HG03571 (cell line): ENCODE results near the gene AGA.

Experiments used
- ATAC-seq: cut with Tn5 transposase; IDR thresholded peaks from one replicate; pipeline ENCODE4 v1.9.1; 2021; ENCODE audit not compliant: unreplicated experiment

AGA gene

DNA sequence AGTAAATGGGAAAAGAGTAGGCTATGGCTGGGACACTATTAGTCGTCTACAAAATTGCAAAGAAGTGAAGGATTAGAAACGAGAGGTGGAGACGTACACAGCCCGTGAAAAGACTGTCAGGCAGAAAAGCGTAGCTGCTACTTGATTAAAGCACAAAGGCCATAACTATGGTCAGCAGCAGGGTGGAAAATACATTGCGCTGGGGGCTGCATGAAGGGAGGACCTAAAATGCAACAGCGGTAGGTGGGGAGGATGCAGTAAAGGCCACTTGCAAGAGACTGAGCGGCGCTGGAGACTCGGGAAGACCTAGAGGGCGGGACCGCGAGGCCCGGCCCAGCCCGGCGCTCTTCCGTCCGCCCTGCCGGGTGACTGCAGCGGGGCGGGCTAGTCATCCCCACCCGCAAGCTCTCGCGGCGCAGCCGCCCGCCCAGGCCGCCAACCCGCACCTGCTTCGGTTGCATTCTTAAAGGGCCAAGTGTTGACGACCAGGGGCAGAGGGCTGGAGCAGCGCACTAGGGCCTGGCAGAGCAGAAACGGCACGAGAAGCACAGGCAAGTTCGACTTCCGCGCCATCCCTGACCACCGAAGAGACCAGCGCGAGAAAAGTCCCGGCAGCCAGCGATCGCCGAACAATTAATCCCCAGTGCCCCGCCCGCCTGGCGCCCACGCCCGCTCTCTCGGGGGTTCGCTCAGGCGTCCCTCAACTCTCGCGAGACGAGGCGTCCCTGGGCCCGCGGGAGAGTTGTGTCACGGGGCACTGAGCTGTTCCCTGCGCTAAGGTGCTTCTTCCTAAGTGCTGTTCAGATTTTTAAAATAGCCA, at the start of gene AGA:
Gene AGA (minus strand): TSS at position 635 of the 820 bp plus-strand sequence. CDS start 62 bp downstream, at position 573.
- peak; percentile 90 for ATAC-seq

DNA sequence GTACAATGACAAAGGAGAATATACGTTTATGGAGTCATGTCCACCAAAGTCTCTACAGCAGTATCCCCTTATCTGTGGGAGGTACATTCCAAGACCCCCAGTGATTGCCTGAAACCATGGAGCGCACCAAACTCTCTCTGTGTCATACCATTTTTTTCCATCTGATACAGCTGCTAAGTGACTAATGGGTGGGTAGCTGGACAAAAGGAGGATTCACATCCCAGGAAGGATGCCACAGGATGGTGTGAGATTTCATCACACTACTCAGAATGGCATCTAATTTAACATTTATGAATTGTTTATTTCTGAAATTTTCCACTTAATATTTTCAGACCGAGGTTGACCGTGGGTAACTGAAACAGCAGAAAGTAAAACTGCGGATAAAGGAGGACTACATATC, 49.8 kb upstream of the AGA start:
- ATAC-seq = no peak

DNA sequence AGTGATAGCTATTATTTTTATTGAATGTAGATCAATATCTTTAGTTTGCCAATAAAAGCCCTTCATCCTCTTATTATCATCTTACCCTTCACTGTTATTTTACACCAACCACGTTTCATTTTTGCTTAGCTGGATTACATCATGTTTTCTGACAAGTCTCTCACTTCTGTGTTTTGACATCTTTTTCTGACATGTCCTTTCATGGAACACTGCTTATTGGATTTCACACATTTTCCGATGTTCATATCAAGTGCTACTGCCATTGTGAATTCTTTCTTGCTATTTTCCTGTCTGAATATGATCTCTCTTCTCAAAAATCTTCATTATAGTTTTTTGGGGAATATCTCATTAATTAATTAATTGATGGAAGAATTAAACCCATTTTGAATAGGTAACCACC, 48.5 kb upstream of the AGA start:
- no peak for ATAC-seq

DNA sequence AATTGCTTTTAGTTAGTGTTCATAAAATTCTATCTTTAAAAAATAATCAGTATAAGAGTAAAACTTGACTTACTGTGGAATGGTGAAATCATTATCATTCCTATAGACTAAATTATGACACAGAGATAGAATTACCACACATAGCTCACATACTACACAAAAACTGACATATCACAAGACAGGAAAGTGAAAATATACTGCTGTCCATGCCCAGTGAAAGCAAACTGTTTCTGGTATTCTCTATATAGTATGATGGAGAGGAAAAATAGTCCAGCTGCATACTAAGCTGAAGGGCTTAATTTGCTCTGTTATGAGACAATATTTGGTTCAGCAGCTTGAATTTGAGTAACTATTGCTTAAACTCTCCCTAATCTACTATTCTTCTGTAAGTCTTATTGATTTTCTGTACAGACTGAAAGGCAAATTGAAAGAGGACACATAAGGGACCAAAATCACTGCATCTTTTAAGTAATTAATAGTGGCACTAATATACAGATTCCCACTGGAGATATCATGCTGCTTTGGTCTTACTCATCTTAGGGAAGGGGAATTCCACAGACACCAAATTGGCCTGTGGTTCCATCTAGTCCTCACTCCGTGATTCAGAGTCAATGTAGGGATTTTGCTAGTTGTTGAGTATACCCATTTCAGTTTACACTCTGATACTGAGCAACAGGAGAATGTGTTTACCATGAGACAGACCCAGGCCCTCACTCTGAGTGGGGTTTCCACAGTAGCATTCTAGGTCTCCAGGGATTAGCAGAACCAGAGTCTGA, 47.4 kb upstream of the AGA start:
- ATAC-seq = no peak

DNA sequence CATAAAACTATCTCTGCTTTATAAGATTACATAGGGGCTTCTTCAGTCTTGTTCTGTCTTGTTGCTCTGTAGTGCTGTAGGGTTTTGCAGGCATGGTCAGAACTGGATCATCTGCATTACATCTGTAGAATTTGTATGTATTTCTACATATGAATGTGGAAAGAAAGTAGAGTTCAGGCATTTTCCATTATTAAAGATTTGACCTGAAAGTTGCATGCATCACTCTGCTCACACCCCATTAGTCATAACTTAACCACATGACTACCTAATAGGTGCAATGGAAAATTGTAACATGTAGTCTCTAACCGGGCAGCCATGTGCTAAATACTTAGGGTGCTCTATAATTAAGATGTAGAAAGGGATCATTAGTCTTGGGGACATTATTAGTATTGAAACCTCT, 45.7 kb upstream of the AGA start:
- ATAC-seq = no peak

DNA sequence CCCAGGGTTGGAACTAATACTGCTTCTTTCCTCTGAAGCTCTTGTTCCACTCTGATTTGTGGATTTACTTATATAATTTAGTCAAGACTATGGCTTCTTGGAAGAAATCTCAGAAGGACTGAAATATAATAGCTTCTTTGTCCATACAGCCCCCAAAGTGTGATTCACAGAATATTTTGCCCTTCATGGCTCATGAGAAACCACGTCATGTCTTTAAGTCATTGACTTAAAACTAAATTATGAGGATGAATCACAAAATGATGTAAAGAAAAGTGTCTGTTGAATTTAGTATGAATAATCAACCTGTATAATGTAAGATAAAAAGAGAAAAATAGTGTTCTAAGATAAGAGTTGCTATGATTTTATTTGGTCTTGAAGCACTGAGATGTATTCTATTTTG, 43.3 kb upstream of the AGA start:
- ATAC-seq = no peak

DNA sequence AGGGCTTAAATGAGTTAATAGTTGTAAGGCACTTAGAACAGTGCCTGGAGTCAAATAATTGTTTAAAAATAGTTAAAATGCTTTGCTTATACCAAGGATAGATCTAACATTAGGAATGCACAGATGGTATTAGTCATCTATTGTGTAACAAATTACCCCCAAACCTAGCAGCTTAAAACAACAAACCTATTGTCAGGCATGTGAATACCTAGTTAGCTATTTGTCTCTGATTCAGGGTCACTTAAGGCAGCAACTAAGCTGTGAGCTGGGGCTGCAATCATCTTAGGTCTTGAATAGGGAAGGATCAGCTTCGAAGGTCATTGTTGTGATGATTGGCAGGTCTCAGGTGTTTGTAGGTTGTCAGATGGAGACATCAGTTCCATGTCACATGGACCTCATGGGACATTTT, 42.4 kb upstream of the AGA start:
- ATAC-seq = no peak

DNA sequence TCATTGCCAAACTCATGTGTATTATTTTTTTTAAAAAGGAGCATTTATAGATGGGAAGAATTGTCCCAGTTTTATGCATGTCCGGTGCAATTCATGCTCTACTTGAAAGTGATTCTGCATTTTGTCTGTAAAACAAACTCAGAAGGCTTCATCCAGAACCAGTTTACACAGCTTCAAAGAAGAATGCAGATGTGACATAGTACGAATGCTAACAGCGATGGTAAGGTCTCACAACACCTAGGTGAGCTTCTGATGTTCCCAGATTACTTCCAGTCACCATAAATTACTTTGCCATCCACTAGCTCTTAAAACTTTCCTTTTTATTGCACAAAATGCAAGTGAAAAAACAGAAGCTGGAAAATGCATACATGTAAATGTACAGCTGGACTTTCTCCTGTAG, 41.5 kb upstream of the AGA start:
- ATAC-seq = no peak

DNA sequence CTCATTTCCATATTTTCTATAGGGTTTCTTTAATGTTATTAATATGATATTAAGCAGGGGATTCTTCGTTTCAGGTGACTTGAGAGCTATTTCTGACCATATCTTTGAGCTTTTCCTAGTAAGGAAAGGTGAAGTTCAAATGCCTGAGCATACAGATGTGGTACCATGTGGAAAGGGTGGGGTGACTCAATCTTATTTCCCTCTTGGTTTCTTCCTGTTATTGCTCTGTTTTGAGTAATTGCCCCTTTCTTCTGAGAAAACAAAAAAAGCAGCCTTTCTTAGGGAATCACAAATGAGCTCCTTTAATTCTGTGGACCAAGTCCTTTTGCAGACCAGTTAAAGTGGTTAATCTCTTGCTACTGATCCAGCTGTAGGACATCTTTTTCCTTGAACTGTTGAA, 41.0 kb upstream of the AGA start:
- ATAC-seq = no peak

DNA sequence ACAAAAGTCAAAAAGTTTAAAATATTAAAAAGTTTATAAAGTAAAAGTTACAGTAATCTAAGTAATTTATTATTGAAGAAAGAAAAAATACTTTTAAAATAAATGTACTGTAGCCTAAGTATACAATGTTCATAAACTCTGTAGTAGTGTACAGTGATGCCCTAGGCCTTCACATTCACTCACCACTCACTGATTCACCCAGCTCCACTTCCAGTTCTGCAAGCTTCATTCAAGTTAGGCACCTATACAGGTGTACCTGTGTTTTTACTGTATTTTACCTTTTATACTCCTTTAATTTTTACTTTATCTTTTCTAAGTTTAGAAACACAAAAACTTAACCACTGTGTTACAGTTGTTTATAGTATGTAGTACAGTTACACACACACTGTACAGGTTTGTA, 40.1 kb upstream of the AGA start:
- ATAC-seq = no peak

DNA sequence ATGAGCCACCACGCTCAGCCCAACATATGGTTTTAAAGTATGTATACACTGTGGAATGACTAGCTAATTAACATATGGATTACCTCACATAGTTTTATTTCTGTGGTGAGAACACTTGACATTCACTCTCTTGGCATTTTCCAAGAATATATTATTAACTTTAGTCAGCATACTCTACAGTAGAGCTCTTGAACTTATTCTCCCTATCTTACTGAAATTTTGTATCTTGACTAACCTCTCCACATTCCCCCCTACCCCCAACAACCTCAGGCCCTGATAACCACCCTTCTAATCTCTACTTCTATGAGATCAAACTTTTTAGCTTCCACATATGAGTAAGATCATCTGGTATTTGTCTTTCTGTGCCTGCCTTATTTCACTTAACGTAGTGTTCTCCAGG, 38.6 kb upstream of the AGA start:
- ATAC-seq = no peak

DNA sequence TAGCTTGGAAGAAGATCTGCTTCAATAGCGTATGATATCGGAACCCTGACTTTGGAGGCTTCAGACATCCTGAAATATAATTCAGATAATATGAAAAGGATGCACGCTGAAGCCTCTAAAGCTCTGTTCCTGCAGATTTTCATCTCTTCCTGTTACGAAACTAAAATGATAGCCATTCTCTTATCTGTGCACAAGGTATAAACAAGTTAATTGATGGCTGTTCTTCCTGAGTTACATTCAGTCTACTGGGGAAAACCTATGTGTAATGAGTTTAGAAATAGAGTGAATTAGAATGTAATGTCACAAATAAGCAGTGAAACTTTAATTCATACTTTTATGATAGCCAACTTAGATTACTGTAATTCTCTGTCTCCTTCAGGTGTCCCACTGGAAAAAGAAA, 36.8 kb upstream of the AGA start:
- no peak for ATAC-seq

DNA sequence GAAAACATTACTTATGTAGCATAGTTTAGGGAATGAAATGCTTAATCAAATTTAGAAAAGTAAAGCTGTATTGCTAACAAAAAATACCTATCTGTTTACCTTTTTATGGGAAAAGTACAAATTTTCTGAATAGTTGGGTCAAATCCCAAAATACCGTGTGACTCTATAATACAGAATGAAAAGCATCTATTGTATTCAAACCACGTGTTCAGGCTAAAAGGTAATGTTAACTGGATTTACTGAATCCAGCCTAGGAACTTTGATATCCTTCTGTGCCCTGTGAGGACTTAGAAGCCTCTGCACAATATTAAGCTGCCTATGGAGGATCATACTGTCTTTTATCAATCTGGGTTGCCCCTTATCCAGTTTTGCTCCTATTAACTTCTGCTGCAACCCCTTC, 36.3 kb upstream of the AGA start:
- no peak for ATAC-seq

DNA sequence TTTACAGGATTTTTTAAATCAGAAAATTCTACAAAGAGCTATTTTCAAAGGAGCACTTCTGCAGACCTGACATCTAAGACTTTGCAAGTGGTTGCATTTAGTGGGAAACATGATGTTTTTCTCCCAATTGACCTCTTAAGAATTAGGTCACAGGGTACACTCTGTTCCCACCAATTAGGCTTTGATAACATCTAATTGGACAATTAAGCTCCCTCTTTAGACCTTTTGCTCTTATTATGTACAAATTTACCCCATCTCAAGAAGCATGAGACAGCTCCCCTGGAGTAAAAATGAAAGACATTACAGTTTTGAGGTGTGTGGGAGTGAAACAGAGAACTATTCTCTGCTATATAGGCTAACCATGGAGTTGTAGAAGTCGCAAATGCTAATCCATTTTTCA, 31.8 kb upstream of the AGA start:
- ATAC-seq = no peak

DNA sequence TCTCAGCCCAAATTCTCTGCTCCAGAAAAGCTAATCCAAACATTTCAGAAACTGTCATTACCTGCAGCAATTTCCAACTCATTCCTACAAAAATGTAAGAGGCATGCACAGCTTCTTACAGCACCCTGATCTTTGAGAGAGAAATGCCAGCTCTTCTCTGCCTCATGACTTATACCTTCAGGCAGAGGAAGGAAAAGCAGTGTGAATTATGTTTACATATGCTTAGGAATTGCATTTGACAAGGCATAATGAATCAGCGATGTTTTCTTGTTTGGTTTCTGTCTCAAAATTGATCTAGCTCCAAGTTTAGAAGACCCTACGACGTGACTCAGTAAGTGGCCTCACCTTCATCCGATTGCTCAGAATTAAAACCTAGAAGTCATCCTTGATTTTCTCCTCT, 21.8 kb upstream of the AGA start:
- no peak for ATAC-seq

DNA sequence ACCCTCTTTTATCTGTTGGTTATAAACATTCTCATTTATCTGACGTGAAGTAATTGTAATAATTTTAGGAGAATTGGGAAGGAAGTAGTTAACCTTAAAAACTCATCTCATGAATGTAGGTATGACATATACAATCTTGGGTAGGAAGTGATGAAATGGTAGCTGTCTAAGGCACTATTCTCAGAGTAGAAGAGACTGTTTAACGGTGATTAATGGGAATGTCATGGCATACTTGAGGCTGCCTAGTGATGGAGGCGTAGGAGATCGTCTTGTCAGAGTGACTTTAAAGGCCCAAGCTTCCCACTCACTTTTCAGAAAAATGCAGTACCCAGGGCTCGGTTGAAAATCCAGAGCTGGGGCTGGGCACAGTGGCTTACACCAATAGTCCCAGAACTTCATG, 19.4 kb upstream of the AGA start:
- ATAC-seq = no peak

DNA sequence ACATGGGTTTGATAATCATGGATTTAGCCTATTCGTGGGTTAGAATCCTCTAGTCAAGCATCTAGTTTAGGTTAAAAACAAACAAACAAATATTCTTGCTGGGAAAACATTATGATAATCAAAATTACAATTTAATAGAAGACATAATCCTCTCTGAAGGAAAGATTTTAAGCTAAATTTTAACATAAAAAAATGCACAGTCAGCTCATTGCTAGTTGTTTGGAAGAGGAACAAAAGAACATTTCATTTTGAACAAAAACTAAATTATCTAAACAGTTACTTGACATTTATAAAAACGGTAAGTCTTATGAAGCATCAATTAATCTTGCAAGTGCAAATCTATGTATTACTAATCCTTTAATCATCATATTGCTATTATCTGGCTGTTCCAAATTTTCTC, 18.2 kb upstream of the AGA start:
- ATAC-seq = no peak

DNA sequence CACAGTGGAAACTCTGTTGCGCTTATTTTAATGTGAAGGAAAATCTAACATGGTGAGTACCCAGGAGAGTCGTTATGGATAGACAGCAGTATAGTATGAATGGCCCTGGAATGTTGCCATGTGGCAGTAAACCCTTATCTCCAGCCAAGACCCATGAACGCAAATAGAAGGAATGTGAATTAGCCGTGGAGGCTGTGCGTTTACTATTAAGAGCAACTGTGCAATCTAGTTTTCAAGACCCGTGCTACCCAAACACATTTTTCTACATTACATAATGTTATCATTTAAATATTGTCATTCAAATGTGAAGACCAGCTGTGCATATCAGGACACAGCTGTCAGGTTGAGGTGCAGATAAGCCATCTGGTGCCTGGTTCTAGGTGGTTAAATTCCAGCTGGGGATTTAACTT, 13.3 kb upstream of the AGA start:
- no peak for ATAC-seq

DNA sequence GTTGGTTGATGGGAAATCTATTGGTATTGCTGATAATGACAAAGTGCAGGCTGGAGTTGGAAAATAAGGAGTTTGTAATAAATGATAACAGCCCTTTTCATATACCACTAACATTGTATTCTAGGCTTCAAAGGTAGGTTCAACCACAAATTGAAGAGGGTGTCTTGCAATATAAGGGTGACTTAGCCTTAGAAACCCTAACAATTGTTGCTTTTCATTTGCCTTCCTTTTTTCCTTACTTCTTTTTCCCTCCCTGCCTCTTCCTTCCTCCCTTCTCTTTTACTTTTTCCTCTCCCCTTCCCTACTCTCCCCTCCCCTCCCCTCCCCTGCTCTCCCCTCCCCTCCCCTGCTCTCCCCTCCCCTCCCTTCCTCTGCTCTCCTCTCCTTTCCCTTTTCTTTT, 10.9 kb upstream of the AGA start:
- no peak for ATAC-seq

DNA sequence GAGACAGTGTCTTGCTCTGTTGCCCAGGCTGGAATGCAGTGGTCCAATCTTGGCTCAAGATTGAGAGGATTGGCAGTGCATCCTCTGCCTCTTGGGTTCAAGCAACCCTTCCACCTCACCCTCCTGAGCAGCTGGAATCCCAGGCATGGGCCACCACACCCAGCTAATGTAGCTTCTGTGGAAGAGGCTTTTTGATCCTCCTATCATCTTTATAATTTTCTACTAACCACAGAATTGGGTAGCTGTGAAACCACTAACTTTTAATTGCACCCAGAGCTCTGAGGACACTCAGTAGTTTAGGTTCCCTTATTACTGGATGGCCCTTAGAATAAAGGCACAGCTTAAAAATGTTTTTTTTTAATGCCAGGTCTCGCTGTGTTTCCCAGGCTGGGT, 8.9 kb upstream of the AGA start:
- ATAC-seq = no peak

DNA sequence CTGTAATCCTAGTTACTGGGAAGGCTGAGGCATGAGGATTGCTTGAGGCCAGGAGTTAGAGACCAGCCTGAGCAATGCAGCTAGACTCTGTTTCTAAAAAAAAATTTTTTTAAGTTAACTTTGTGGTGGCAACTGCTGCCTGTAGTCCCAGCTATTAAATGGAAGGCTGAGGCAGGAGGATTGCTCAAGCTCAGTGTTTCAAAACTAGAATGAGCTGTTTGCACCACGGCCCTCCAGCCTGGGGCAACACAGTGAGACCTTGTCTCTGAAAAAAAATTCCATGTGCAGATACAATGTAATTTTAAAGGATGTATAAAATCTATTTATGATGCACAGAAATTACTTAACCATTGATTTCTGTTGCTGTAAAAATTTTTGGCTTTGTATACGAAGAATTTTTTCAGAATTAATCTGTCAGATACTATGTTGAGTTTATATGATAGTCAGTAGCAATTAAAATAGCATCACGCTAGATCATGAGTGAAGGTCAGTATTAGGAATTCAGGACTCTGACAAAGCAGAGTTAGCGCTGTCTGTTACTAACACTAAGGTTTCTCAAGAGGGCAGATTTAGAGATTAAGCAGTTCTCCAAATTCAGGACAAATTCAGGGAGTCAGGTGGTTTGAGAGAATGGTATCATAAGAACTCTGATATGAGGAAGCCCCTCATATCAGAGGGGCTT, 8.3 kb upstream of the AGA start:
- no peak for ATAC-seq

DNA sequence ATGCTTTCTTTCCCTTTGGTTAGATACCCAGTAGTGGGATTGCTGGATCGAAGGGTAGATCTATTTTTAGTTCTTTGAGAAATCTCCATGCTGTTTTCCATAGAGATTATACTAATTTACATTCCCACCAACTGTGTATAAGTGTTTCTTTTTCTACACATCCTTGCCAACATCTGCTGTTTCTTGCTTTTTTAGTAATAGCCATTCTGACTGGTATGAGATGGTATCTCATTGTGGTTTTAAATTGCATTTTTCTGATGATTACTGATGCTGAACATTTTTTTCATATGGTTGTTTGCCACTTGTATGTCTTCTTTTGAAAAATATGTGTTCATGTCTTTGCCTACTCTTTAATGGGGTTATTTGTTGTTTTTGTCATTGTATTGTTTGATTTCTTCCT, 6.6 kb upstream of the AGA start:
- ATAC-seq = no peak
